Smooth muscle cell of the coronary artery (primary cell): ENCODE results near the gene LCTL. TPM values are rescaled to one million over a fixed set of nuclear protein-coding genes. Genes with fewer than 3 reads are reported as not detected.

Experiments used
- total RNA-seq: library from RNA; depleted of rRNA; stranded (reverse); fragments of >200 nt; gene quantifications from 2 replicates; pipeline ENCODE4 v1.2.3, GENCODE V29; 2014; ENCODE audit warnings: low replicate concordance

LCTL gene
- 0.12 and 11.5 TPM in 2 replicates for total RNA-seq

DNA sequence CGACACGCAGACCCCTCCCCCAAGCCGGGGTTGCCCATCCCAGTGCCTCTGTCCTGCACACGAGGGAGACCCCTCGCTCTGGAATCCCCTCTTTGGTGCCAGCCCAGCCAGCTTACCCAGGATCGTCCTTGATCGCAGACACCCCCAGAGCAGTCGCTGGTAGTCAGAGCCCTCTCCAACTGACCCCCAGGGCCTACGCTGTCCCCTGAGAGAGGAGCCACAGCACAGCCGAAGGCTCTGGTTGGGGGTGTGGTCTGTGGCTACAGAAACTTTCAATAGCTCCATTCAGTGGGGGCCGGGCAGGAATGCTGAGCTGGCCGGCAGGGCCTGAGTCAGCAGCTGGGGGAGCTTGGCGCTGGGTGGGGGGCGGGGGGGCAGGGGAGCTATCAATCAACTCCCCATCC lies at the start of gene LCTL:
TSS of gene LCTL (minus strand) at position 258 of the 404 bp plus-strand sequence. CDS start 633 bp downstream, outside the sequence.

GRCh38 chr15:66504563-66505429 lies 61.0 kb downstream of the LCTL start, which contains the start of the genes RPL4 and ZWILCH:
RPL4 (minus strand) TSS chr15:66504855; CDS start chr15:66504790, 65 bp downstream.
ZWILCH (plus strand) TSS chr15:66505326; CDS start chr15:66505339, 13 bp downstream.

Other genes starting within 250 kb of the LCTL start
- 7.0 and 9.3 TPM in 2 replicates for gene TIPIN, start 209.3 kb downstream of the LCTL start, total RNA-seq
- 16.8 and 37.7 TPM in 2 replicates for gene MAP2K1, start 179.1 kb downstream of the LCTL start, total RNA-seq
- gene SNAPC5, start 68.2 kb downstream of the LCTL start, total RNA-seq, result 20.0 and 46.8 TPM in 2 replicates
- gene RPL4, start 61.1 kb downstream of the LCTL start, total RNA-seq, result 2,882 and 3,107 TPM in 2 replicates
- 5.6 and 17.1 TPM in 2 replicates for gene ZWILCH, start 60.7 kb downstream of the LCTL start, total RNA-seq
- gene SMAD6, start 136.2 kb upstream of the LCTL start, total RNA-seq, result 71.1 and 92.1 TPM in 2 replicates